ENCODE measurements around the gene LMO2.

LMO2 gene

GRCh38 chr11:33864479-33864878 lies 27.4 kb downstream of the LMO2 start:
- H4K20me1 ChIP-seq (ENCODE audit: low read depth, low read length): no peaks in the 10 kb centered on the region
- no peaks in the 10 kb centered on the region for H3K9me2 ChIP-seq (replicated peaks; ENCODE audit: insufficient read depth, low read length)
- peaks cover 37% of the 10 kb centered on the region for H3K79me2 ChIP-seq (ENCODE audit: insufficient read depth, low read length)
- peaks cover 7% of the 10 kb centered on the region; the same call in 1 of the 2 replicates for H3F3A ChIP-seq (ENCODE audit: insufficient read depth)
- no peak overlapping the region for H3K9ac ChIP-seq (ENCODE audit: low read length)
- no peaks in the 10 kb centered on the region for H3K9me3 ChIP-seq (ENCODE audit: insufficient read depth, low read length)
- no peaks in the 10 kb centered on the region for H3K36me3 ChIP-seq (ENCODE audit: low read length)
- H3K27ac ChIP-seq (ENCODE audit: low read depth, low read length): no peak overlapping the region
- no peaks in the 10 kb centered on the region for H3K27me3 ChIP-seq (ENCODE audit: low read length)
- no peak overlapping the region for H3K4me2 ChIP-seq (ENCODE audit: low read depth, low read length, poor library complexity, severe bottlenecking)
- no peak overlapping the region for H2AFZ ChIP-seq (ENCODE audit: low read depth, low read length, severe bottlenecking)
- H3K4me3 ChIP-seq (ENCODE audit: insufficient read depth, low read length, poor library complexity, severe bottlenecking): no peak overlapping the region
- TF ChIP-seq EZH2phosphoT487 (conservative IDR thresholded peaks at IDR 0.05; ENCODE audit: low read length): no peak
- no peak for TF ChIP-seq CTCF (IDR thresholded peaks at IDR 0.05; ENCODE audit: insufficient read depth, low read length, poor library complexity, severe bottlenecking)

- H3K79me2 ChIP-seq (ENCODE audit: insufficient read depth, low read length): peaks cover 32% of the 10 kb centered on the region
- H3K27ac ChIP-seq (ENCODE audit: low read depth, low read length): no peak overlapping the region
- H4K20me1 ChIP-seq (ENCODE audit: low read depth, low read length): no peaks in the 10 kb centered on the region
- H3K4me3 ChIP-seq (ENCODE audit: insufficient read depth, low read length, poor library complexity, severe bottlenecking): no peak overlapping the region
- H3K9ac ChIP-seq (ENCODE audit: low read length): no peak overlapping the region
- H2AFZ ChIP-seq (ENCODE audit: low read depth, low read length, severe bottlenecking): no peak overlapping the region
- H3K9me2 ChIP-seq (replicated peaks; ENCODE audit: insufficient read depth, low read length): no peaks in the 10 kb centered on the region
- H3F3A ChIP-seq (ENCODE audit: insufficient read depth): peaks cover 7% of the 10 kb centered on the region; the same call in 1 of the 2 replicates
- no peaks in the 10 kb centered on the region for H3K27me3 ChIP-seq (ENCODE audit: low read length)
- TF ChIP-seq CTCF (IDR thresholded peaks at IDR 0.05; ENCODE audit: insufficient read depth, low read length, poor library complexity, severe bottlenecking) (no peak), EZH2phosphoT487 (conservative IDR thresholded peaks at IDR 0.05; ENCODE audit: low read length) (no peak)
- H3K36me3 ChIP-seq (ENCODE audit: low read length): no peaks in the 10 kb centered on the region
- H3K4me2 ChIP-seq (ENCODE audit: low read depth, low read length, poor library complexity, severe bottlenecking): no peak overlapping the region
- H3K9me3 ChIP-seq (ENCODE audit: insufficient read depth, low read length): no peaks in the 10 kb centered on the region
Observed at GRCh38 chr11:33863418-33864172, 28.3 kb downstream of the LMO2 start.

- no peaks in the 10 kb centered on the region for H3K36me3 ChIP-seq (ENCODE audit: low read length)
- no peak overlapping the region for H3K27ac ChIP-seq (ENCODE audit: low read depth, low read length)
- H3K27me3 ChIP-seq (ENCODE audit: low read length): no peaks in the 10 kb centered on the region
Observed at GRCh38 chr11:33861941-33862589, 29.8 kb downstream of the LMO2 start.

More at GRCh38 chr11:33861941-33862589, 29.8 kb downstream of the LMO2 start:
- no peak overlapping the region for H2AFZ ChIP-seq (ENCODE audit: low read depth, low read length, severe bottlenecking)
- no peaks in the 10 kb centered on the region for H4K20me1 ChIP-seq (ENCODE audit: low read depth, low read length)
- H3K9me2 ChIP-seq (replicated peaks; ENCODE audit: insufficient read depth, low read length): no peaks in the 10 kb centered on the region
- H3K4me3 ChIP-seq (ENCODE audit: insufficient read depth, low read length, poor library complexity, severe bottlenecking): no peak overlapping the region
- no peaks in the 10 kb centered on the region for H3K9me3 ChIP-seq (ENCODE audit: insufficient read depth, low read length)
- H3K9ac ChIP-seq (ENCODE audit: low read length): no peak overlapping the region
- H3K79me2 ChIP-seq (ENCODE audit: insufficient read depth, low read length): peaks cover 17% of the 10 kb centered on the region; the same call in 1 of the 2 replicates
- TF ChIP-seq CTCF (IDR thresholded peaks at IDR 0.05; ENCODE audit: insufficient read depth, low read length, poor library complexity, severe bottlenecking) (no peak), EZH2phosphoT487 (conservative IDR thresholded peaks at IDR 0.05; ENCODE audit: low read length) (no peak)
- 0 out of 2 replicates have a peak, but pooled peaks cover 2% of the 10 kb centered on the region for H3F3A ChIP-seq (ENCODE audit: insufficient read depth)
- no peak overlapping the region for H3K4me2 ChIP-seq (ENCODE audit: low read depth, low read length, poor library complexity, severe bottlenecking)
